ENCODE results near the gene VIPR2. TPM values are rescaled to one million over a fixed set of nuclear protein-coding genes. Genes with fewer than 3 reads are reported as not detected.

The VIPR2 gene
- polyA plus RNA-seq, 1 experiment: not detected

DNA sequence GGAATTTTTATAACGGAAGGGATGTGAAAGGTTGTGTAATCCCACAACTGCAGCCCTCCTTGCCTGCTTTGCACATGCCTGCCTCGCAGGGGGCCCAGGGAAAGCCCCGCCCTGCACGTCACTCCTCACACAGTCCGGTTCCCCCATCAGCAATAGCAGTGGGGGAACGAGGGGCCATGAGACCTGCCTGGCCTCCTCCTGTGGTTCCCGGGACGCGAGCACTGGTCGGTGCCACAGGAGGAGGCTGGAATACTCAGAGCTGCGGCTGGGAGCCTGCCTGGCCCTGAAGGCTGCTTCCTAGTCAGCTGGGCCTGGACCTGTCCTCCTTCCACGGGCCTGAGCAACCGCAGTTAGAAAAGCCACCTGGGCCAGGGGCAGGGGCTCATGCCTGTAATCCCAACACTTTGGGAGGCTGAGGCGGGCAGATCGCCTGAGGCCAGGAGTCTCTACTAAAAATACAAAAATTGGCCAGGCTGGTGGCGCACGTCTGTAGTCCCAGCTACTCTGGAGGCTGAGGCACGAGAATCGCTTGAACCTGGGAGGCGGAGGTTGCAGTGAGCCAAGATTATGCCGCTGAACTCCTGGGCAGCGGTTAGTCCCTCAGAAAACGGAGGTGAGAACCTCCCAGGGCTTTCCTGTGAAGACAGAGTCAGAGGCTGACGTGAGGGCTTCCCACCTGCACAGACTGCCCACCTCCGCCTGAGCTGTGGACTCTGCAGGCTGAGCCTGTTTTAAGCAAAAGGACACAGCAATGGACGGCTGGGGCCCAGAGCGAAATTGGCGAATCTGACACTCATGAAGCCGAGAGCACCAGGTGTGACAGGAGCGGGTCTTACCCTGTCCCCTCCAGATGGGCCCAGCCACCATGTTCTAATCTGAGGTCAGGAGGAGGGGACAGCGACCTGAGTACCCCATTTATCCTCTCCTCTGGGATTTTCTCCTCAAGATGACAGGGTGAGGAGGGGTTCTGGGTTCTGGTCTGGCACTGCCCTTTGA, 52.9 kb downstream of the VIPR2 start:
- Histone ChIP-seq H3K36me3 (ENCODE audit: control insufficient read depth, insufficient read depth, low read length) (no peaks in the 10 kb centered on the region), H3K27me3 (ENCODE audit: control insufficient read depth, insufficient read depth, low read length) (no peaks in the 10 kb centered on the region), H3K4me3 (ENCODE audit: low read depth, low read length) (no peak overlapping the region)
- POLR2A ChIA-PET: no interaction called here
- no peak for DNase-seq (ENCODE audit: low read depth)
- TF ChIP-seq, protein P1, sequence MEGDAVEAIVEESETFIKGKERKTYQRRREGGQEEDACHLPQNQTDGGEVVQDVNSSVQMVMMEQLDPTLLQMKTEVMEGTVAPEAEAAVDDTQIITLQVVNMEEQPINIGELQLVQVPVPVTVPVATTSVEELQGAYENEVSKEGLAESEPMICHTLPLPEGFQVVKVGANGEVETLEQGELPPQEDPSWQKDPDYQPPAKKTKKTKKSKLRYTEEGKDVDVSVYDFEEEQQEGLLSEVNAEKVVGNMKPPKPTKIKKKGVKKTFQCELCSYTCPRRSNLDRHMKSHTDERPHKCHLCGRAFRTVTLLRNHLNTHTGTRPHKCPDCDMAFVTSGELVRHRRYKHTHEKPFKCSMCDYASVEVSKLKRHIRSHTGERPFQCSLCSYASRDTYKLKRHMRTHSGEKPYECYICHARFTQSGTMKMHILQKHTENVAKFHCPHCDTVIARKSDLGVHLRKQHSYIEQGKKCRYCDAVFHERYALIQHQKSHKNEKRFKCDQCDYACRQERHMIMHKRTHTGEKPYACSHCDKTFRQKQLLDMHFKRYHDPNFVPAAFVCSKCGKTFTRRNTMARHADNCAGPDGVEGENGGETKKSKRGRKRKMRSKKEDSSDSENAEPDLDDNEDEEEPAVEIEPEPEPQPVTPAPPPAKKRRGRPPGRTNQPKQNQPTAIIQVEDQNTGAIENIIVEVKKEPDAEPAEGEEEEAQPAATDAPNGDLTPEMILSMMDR (IDR thresholded peaks at IDR 0.05; ENCODE audit: insufficient read depth, low read depth, low read length): no peak
- CTCF ChIA-PET: no interaction called here

DNA sequence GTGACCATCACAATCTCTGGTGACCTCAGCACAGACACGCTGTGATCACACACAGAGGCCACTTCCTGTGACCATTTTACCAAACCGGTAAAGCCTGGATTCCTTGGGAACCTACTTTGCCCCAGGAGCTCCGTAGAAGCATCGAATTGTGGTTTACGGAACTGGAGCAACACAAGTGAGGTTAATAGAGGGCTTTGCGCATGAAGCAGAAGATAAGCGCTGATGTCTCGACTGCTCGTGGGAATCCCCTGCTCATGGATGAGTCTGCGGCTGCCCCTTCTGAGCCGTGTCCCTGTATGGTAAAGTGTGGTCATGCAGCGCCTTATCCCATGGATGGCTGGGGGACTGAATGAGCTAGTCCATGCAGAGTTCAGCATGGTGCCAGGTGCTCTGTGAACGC, 53.6 kb downstream of the VIPR2 start:
- ChIA-PET CTCF (no interaction called here), POLR2A (no interaction called here)
- Histone ChIP-seq H3K27me3 (ENCODE audit: control insufficient read depth, insufficient read depth, low read length) (no peaks in the 10 kb centered on the region), H3K36me3 (ENCODE audit: control insufficient read depth, insufficient read depth, low read length) (no peaks in the 10 kb centered on the region), H3K4me3 (ENCODE audit: low read depth, low read length) (no peak overlapping the region)
- TF ChIP-seq, protein P1 (IDR thresholded peaks at IDR 0.05; ENCODE audit: insufficient read depth, low read depth, low read length): no peak
- DNase-seq (ENCODE audit: low read depth): no peak

DNA sequence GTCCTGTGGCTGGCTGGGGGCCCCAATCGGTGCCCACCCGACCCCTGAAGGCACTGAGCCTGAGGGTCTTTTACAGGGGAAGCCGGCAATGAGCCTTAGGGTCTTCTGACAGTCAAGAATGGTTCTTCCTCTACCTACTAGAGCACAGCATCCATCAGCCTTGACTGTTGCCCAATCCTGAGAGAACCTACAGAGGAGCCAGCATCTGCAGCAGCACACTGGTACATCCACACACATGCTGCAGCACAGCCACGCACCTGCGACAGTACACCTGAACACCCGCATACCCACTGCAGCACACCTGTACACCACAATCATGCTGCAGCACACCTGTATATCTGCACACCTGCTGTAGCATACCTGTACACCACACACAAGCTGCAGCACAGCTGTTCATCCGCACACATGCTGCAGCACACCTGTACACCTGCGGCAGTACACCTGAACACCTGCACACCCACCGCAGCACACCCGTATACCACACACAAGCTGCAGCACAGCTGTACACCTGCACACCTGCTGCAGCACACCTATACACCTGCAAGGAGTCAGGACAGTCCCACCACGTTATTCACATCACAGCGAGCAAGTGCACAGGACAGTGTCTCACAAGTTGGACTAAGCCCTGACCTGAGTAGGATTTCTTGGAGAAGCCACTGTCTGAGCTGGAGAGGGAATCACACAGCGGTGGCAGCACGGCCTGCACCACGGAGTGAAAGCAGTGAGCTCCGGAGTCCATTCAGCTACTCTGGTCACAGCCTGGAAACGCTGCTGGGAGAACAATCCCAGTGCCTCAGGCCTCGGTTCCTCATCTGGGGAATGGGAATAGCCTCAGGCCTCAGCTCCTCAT, 56.4 kb downstream of the VIPR2 start:
- POLR2A ChIA-PET: no interaction called here
- Histone ChIP-seq H3K27me3 (ENCODE audit: control insufficient read depth, insufficient read depth, low read length) (no peaks in the 10 kb centered on the region), H3K4me3 (ENCODE audit: low read depth, low read length) (no peak overlapping the region), H3K36me3 (ENCODE audit: control insufficient read depth, insufficient read depth, low read length) (no peaks in the 10 kb centered on the region)
- TF ChIP-seq, protein P1 (IDR thresholded peaks at IDR 0.05; ENCODE audit: insufficient read depth, low read depth, low read length): no peak
- no peak for DNase-seq (ENCODE audit: low read depth)
- CTCF ChIA-PET: no interaction called here

DNA sequence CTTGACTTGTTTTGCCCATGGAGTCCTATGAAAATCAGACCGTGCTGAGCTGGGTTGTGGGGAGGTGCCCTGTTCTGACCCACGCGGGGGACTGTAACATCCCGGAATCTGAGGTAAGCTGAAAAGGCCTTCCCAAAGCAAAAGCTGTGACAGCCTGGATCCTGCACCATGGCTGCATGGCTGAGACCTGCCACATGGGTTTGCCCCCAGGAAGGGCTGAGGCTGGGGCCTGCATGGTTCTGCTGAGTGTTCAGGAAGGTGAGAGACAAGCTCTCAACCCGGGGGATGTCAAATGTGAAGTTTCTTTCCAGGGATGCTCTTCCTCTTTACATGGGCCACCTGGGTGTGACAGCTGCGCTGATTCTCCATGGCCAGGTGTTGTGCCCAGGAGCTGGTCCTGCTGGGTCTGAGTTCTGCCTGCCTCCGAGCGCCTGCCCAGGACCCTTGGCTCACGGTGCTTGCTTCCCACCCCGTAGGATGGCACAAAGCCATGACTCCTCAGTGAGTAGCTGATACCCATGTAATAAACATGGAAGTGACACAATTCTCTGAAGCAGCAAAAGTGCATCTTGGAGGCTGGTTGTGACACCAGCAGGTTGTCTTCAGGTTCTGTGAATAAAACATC, 58.3 kb downstream of the VIPR2 start:
- no peak for DNase-seq (ENCODE audit: low read depth)
- TF ChIP-seq, protein P1 (IDR thresholded peaks at IDR 0.05; ENCODE audit: insufficient read depth, low read depth, low read length): no peak
- POLR2A ChIA-PET: no interaction called here
- Histone ChIP-seq H3K36me3 (ENCODE audit: control insufficient read depth, insufficient read depth, low read length) (no peaks in the 10 kb centered on the region), H3K27me3 (ENCODE audit: control insufficient read depth, insufficient read depth, low read length) (no peaks in the 10 kb centered on the region), H3K4me3 (ENCODE audit: low read depth, low read length) (no peak overlapping the region)
- CTCF ChIA-PET: no interaction called here
